Stimulated activated naive CD8-positive, alpha-beta T cell treated with anti-CD3 and anti-CD28 coated beads, Interleukin-15, Interleukin-2, amounts not matched to agents 100 U/mL and 50 U/mL, for 24 hours (primary cell): Measurements from ENCODE around the gene MFNG.

Source experiments
- ATAC-seq: fragments of 150-1000 bp; cut with Tn5 transposase; one replicate; pipeline ENCODE4 v1.10.0; 2021
- DNase-seq: peaks from one replicate; pipeline ENCODE4 v3.0.0; 2021

Gene MFNG

DNA sequence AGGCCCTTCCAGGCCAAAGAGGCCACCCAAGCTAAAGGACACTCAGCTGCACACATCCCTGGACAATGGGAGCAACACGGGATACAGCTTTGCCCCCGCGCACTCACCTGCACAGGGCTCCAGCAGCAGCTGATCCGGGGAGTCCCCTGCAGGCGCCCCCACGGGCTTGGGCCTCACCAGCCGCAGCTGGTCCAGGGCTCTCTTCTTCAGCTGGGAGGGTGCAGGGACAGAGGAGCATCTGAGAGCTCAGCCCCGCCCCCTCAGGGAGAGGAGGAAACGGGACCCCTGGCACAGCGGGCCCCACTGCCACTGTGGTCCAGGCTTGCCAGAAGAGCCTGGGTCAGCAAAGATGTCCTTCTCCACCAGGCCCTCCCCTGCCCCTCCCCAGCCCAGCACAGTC is 7.8 kb upstream of the MFNG start:
- DNase-seq: no peak
- no peak for ATAC-seq

DNA sequence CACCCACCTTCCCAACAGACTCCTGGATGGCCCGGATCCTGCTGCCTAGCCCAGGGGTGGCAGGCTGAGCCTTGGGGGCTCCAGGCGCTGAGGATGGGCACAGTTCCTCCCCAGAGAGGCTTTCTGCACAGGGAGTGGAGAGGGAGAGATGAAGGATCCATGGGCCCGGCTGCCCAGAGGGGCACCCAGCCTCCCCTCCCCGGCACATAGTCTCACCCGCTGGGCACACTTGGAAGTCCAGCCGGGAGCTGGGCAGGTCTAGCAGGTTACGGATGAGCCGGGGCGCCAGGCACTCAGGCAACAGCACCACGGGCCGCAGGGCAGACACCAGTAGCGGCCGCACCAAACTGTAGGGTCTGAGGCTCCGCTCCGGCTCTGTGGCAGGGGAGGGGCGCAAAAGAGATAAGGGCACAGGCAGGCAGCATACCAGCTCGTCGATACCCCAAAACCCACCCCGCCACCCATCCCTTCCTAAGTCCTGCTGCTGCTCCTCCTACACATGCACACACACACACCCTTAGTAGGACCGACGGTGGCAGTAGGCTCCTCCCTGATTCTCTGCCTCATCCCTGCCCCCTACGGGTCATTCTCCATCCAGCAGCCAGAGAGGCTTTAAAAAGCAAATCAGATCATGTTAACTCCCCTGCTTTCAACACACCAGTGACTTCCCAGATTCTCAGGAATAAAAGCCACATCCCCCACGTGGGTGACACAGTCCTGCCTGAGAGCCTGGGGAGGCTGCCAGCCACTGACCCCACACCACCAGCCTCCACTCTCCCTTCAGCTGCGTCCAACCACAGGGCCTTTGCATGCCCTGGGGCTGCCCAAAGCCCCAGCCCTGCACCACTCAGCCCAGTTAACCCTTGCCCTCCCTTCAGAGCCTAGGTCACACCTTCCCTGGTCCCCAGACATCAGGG is 6.5 kb upstream of the MFNG start:
- peak; percentile 65 for ATAC-seq

DNA sequence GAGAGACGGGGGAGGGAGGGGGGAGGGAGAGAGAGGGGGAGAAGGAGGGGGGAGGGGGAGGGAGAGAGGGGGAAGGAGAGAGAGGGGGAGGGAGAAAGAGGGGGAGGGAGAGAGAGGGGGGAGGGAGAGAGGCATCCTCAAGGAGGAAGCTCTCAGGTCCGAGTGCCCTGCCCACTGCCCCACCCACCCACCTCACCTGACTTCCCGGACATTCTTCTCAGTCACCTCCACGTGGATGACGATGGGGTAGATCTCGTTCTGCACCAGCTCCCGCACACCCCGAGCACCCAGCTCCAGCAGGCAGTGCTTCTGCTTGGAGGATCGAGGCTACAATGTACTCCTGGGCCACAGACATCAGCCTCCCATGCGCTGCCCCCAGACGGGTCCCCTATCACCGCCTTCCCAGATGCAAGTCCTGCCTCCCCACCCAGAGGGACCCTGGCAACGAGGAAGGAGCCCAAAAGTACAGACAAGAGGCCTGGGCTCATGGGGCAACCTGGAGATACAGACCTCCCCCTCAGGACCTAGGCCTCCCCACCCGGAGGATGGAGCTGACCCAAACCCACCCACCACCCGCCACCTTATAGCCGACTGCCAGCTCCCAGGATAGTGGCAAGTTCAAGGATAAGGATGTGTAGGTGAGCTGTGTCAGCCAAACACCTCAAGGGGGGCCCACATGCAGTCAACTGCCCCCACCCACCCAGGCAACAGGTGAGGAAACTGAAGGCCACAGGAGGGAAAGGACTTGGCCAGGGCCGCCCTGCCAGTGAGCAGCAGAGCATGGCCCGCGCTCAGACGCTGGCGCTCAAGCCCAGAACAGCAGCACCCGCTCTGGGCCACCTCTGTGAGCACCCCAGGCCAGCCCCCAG is 5.6 kb upstream of the MFNG start:
- DNase-seq: no peak
- no peak for ATAC-seq

More for the DNA sequence above, 6.5 kb upstream of the MFNG start:
- peak; percentile 63 for DNase-seq

DNA sequence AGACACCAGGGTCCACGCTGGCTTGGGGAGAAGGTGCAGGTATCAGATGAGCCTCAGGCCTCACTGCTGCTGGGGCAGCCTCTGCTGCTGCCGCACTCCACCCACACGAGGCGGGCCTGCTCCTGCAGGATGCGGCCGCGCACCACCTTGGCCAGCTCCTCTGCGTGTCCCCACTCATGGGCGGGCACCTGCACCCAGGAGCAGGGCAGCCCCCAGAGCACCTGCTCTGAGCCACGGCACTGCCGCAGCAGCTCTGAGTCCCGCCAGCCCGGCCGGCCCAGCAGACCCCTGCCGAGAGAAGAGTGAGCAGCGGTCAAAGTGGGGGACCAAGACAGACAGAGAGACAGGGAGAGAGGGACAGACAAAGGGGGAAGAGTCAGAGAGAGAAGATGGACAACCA is 4.9 kb upstream of the MFNG start:
- ATAC-seq (no peak), DNase-seq (no peak)

DNA sequence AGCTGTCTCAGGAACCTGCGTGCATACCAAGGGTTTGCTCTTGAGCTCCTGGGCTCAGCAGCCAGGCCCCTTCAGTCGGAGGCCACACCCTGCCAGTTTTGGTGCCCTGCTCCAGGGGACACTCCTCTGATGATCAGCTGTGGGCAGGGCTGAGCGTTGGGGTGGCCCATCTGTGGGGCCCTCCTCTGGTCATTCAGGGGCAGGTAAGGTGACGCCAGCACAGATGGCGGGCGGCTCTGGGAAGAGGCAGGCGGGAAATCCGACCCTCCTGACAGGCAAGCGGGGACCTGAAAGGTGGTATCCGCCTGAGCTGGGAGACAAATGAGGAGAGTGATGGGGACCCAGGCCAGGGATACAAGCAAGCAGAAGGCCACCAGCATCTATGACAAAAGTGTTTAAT is 3.8 kb upstream of the MFNG start:
- no peak for ATAC-seq
- no peak for DNase-seq

DNA sequence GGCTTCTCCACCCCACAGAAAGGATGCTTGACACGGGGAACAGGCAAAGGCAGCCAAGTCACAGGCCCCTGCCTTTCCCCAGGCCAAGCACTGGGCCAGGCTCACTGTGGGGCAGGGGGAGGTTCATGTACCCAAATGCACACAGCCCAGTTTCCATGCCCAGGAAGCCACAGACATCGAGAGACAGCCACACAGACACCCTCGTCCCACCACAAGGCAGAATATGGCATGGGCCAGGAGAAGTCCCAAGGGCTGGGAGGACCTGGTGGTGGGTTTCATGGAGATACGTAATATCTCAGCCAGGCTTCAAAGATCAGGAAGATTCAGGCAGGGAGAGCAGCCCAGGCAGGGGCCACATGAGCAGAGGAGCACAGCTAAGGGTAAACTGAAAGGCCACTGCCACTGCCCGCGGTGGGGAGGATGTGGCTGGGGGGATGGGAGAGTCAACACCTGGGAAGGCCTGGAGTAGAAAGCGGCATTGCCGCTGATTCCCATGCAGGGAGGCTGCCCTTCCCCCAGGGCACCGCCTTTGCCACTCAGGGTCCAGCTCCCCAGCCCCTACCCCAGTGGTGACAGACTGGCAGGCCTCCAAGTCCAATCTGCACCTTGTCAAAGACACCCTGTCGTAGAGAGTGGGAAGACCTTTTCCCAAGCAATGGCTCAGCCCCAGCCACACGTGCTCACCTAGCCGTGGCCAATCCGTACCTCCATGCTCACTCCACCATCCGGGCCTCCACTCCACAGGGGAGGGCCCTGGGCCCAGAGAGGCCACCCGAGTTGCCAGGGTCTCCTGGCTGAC is 2.4 kb upstream of the MFNG start:
- no peak for ATAC-seq
- no peak for DNase-seq

DNA sequence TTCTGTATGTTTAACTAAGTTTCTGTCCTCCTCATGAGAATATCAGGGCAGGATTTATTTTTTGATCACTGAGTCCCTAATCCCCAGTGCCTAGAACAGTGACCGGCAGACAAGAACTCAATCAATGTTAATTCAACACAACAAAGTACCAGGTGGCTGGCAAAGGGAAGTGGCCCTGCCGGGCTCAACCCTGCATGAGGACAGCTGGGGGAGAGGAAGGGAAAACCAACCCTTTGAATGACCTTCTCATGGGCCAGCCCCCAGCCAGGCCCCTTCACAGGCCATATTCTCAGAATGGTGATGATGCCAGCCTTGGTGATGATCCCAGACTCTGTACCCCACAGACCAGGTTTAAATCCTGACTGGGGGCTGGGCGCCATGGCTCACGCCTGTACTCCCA is 1.4 kb upstream of the MFNG start:
- no peak for ATAC-seq
- no peak for DNase-seq

DNA sequence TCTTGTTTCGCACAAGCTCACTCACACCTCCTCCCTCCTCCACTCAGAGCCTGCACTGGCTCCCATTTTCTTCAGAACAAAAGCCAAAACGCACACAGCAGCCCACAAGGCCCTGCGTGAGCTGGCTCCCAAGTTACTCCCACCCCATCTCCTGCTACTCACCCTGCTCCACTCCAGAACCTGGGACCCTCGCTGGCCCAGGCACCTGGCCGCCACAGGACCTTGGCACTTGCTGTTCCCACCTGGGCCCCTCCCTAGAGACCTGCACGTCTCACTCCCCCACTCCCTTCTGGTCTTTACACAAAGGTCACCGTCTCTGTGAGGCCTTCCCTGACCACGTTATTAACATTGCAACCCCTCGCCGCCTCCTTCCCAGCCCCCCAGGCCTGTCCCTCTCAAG is 945 bp upstream of the MFNG start:
- ATAC-seq (no peak), DNase-seq (no peak)

DNA sequence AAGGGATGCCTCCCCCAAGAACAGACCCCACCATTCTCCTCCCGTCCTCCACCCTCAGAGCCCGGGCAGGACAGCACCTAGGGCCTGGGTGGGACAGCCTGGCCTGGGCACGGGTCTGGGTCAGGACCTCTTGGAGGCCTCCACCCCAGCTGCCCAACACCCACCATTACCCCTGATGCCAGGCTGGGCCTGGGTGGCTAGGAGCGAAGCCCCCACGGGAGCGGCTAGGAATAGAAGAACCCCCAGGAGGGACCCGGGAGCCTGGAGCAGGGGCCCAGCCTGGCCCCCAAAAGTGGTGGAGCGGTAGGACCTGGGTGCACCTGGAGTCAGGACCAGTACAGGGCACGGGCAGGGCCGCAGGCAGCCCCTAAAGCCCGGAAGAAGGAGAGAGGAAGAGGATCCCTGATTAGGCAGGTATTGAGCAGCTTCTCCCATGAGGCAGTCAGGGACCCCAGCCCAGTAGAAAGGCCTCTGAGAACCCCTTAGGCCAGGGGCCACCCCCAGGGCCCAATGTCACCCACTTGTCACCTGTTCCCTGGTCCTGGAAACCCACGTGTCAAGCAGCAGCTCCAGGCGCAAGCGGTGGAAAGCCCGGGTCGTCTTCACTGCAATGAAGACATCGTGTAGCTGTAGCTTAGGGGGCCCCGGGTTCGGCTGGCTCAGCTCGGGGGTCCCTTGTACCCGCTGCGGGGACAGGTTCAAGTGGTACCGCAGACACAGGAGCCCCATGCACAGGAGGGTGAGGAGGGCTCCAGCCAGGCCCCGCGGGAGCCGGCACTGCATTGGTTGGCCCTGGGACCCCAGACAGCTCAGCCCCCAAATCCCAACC is 575 bp downstream of the MFNG start:
- ATAC-seq (peak; percentile 2), DNase-seq (no peak)

DNA sequence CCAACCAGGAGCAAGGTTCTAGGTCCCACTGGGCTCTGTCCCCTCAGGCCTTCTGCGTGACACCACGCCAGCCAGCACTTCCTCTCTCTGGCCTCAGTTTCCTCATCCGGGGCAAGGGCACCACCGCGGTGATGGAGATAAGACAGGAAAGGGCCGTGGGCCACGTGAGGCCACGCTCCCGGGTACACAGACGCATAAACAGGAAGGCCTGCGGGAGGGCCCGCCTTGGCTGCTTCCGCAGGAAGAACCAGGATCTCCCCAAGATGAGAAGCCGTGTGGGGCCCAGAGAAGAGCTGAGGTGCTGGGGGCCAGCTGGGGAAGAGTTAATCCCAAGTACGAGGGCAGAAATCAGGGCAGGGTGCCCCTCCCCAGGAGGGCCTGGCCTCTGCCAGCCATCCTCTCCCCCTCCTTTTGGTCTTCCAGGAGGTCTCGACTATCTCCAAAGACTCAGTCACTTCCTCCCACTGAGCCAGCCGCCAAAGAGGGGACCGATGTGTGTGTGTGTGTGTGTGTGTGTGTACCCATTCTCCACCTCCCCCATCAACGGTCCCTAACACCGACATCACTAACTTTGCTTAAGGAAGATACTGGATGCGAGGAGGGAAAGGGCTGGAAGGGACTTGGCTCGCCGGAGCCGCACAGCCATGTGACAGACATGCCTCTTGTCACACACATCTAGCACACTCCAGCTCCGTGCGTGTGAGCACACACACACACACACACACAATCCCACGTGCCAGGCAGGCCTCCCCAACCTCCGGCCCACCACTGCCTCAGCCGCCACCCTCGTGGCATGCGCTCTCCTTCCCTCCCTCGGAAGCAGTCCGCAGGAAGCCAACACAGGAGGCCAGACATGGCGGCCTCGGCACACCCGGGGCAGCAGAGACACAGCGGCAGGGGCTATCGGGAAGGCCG is 1.4 kb downstream of the MFNG start:
- ATAC-seq (peak; percentile 77), DNase-seq (peak; percentile 85)

DNA sequence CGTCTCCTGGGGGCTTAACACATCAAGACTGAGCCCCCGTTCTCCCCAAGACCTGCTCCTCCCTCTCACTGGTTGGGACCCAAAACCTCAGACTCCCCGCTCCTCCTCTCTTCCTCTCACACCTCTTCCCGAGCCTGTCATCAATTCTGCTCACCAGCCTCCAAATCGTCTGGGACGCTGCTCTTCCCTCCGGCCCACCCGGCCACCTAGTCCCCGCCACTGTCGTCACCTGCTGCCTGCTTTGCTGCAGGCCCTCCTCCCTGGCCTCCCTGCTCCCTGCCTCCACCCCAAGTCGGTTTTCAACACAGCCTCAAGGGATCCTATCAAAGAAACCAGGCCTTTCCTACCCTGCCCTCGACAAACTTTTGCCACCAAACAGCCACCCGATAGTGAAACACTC is 3.1 kb downstream of the MFNG start:
- ATAC-seq (no peak), DNase-seq (no peak)

DNA sequence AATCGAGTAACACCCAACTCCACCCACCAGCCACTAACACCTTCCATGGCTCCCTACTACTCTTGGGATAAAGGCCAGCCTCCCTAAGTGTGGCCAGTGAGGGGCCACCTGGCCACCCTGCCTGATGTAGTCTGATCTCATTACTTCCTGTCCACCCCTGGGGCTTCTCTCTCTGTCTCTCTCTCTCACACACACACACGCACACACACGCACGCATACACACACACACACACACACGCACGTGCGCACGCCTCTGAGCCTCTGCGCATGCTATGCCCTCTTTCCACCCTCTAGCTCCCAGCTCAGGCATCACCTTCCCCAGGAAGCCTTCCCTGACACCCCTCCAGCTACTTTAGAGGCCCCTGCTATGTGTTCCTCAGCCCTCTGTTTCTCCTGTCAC is 3.9 kb downstream of the MFNG start:
- no peak for DNase-seq
- no peak for ATAC-seq

DNA sequence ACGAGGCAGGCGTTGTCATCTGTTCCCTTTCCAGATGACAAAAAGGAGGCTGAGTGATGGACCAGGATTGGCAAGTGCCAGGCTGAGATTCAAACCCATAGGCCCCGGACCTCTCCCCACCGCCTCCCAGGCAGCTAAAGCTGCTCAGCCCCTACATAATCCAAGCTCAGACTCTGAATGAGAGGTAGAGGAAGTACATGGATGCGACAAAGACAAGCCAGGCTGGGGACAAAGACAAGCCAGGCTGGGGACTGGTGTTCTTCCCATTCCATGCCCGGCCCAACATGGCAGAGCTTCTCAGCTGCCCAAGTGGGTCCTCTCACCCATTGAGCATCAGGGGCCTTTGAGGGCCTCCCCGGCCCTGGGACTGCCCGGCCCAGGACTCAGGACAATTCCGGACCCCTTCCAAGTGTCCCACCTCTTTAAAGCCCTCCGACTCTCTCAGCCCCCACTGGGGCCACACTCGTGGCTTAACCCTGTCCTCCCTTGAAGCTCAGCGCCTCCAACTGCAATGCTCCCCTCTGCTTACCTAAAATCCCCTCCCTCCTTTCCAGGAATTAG is 4.8 kb downstream of the MFNG start:
- no peak for DNase-seq
- ATAC-seq: no peak

DNA sequence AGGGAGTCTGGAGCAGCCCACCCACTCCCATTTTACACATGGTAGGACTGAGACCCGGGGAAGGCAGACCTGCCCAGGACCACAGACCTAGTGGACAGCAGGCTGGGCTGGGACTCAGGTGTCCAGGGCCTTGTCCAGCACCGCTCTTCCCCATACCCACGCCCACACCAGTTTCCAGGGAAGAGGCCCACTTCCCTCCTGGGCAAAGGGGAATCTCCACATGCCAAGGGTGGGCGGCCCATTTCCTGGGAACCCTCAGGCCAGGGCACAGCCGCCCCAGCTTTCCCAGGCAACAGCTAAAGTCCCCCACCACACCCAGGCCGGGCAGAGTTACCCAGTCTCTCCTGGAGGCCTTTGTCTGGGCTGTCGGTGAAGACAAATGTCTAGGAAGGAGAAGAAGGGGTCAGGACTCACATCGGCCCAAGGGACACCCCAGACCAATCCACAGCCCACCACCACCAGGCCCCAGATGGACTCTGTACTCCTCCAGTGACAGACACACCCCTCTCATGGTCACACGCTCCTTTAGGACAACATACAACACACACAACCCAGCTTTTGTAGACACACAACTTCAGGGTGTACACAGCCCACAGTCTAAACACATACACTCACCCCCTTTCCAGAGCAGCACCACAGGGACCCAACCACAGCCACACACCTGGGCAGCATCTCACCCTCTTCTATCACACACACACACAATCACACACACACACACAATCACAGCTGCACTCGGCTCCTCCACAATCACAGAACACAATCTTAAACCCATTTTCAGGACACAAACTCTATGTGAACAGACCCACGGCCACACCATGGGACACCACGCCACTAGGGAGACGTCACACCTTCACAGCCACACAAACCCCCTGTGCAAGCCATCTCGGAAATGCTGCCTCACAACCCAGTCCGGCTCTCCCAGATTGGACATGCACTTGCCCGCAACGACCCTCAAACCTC is 5.5 kb downstream of the MFNG start:
- no peak for DNase-seq
- no peak for ATAC-seq

DNA sequence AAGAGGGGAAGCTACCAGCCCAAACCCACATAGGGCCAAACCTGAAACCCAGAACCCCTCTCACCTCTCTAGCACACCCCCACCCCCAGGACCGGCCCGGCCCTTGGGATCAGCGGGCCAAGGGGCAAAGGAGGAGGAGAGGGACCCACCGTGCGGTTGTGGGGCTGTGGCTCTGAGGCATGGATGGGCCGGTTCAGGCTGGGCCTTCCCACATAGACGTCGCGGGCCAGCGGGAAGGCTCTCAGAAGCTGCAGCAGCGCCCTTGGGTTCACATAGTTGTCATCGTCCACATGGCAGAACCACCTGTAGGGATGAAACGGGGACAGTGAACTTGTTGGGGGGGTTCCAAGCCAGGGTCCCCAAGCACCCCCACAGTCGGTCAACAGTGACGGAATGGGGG is 7.0 kb downstream of the MFNG start:
- DNase-seq (no peak), ATAC-seq (no peak)

DNA sequence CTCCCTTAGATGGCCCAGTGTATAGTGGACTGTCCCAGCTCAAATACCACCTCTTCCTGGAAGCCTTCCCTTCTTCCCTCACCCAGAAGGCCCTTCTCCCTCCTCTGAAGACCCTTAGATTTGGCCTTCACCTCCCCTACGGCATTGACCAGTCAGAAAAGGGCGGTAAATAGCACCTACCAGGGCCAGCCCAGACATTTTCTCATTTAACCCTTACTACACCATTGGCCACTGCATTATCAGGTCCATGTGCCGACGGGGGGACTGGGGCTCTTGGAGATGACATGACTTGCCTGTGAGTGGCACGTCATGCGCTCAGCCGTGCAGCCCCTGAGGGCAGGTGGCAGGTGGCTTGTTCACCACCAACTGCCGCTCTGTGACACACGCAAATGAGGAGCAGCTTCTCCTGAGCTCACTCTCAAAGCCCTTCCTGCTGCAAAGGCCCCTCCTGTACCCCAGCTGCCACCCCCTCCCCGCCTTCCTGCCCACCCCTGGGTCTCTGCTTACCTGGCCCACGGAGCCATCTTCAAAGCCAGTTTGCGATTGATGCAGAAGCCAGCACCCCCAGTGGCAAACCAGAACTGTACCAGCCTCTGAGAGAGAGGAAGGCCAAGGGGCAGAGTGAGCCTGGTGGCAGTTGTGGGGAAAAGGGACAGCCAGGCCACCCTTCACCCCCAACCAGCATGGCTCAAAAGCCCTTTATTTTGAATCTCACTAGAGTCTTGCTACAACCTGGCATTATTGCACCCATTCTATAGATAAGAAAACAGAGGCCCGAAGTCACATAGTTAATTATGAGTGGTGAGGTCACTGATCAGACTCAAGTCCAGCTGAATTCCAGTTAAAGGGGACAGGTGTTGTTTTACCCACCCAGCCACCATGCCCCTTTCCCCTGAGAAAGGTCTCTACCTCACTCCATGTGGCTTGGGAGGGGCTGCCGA is 9.5 kb downstream of the MFNG start:
- ATAC-seq (no peak), DNase-seq (no peak)

DNA sequence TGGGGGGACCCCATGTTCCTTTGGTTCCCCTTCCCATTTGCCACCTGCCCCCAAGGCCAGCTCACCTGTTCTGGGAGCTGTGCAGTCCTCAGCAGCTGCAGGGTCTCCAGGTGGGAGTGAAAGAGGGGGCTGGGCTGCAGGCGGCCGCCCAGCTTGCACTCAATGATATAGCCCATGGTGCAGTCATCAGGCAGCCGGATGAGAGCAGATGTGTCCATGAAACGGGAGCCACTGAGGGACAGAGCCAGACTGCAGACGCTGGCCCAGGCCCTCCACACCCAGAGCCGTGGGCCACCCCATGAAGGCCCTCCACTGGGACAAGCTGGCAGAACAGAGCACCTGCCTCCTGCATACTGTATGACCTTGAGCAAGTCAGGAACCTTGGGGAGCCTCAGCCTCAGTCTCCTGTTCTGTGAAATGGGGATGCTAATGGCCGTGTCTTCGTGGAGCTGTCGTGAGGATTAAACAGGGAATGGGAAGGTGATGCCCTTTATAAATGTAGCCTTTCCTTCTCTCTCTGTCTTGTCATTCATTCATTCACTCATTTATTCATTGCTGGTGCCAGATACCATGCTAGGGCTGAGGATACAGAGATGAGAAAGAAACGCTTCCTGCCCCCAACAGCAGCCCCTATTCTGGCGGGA is 11.6 kb downstream of the MFNG start:
- DNase-seq (no peak), ATAC-seq (no peak)
